ENCODE results near the gene ARID4B. TPM values are rescaled to one million over a fixed set of nuclear protein-coding genes. Genes with fewer than 3 reads are reported as not detected.
A peak's percentile ranks its signal among the peaks of the same experiment; 100 is the strongest.

Gene ARID4B
- total and polyA plus RNA-seq, 2 of the 13 experiments (the other 11 are each of a cell fraction or from before 2014, with no cell fraction given), result 9.7 to 24.6 TPM

GRCh38 chr1:235160957-235161684 lies 166.9 kb downstream of the ARID4B start, which contains the start of gene RBM34 (continued):
- TF ChIP-seq CEBPZ (IDR thresholded peaks at IDR 0.05; ENCODE audit: low read length) (no peak), NAIF1 (CRISPR knock-in tag; IDR thresholded peaks at IDR 0.05; ENCODE audit: borderline replicate concordance) (peak; percentile 87; the same call in 1 of the 2 replicates), HCFC1 (IDR thresholded peaks at IDR 0.05; ENCODE audit: low read depth, low read length) (no peak), ZNF576 (CRISPR knock-in tag; IDR thresholded peaks at IDR 0.05) (0 out of 2 replicates have a peak, but pooled peaks have one; percentile 82), BRD4 (CRISPR knock-in tag; IDR thresholded peaks at IDR 0.05) (peak; percentile 83), ZSCAN30 (CRISPR knock-in tag; IDR thresholded peaks at IDR 0.05) (no peak; the same call in 1 of the 2 replicates), ZNF703 (CRISPR knock-in tag; IDR thresholded peaks at IDR 0.05; ENCODE audit: borderline replicate concordance) (no peak), HNF1A (IDR thresholded peaks at IDR 0.05; ENCODE audit: low read depth) (no peak), HNF1A (CRISPR knock-in tag; IDR thresholded peaks at IDR 0.05; ENCODE audit: borderline replicate concordance) (0 out of 2 replicates have a peak, but pooled peaks have one; percentile 22), HNRNPUL1 (IDR thresholded peaks at IDR 0.05; ENCODE audit: low read depth, low read length) (no peak), TARDBP (CRISPR knock-in tag; IDR thresholded peaks at IDR 0.05) (peak; percentile 38), MTA1 (CRISPR knock-in tag; IDR thresholded peaks at IDR 0.05; ENCODE audit: borderline replicate concordance) (peak; percentile 77; the same call in 1 of the 2 replicates), ZNF282 (IDR thresholded peaks at IDR 0.05; ENCODE audit: partially characterized antibody) (no peak), HOMEZ (CRISPR knock-in tag; IDR thresholded peaks at IDR 0.05; ENCODE audit: low read depth) (peak; percentile 40; the same call in 1 of the 2 replicates), FOXA1 (IDR thresholded peaks at IDR 0.05) (no peak), FOXA1 (CRISPR knock-in tag; IDR thresholded peaks at IDR 0.05) (peak; percentile 31; the same call in 1 of the 2 replicates), TFAP4 (IDR thresholded peaks at IDR 0.05; ENCODE audit: borderline replicate concordance, low read depth) (peak; percentile 46; the same call in 1 of the 2 replicates), TCF12 (IDR thresholded peaks at IDR 0.05) (no peak), TCF12 (CRISPR knock-in tag; IDR thresholded peaks at IDR 0.05) (no peak), REXO4 (CRISPR knock-in tag; IDR thresholded peaks at IDR 0.05; ENCODE audit: borderline replicate concordance) (no peak)

Data from HepG2 (cell line).